ENCODE results near the gene ATP2C2.

The ATP2C2 gene

DNA sequence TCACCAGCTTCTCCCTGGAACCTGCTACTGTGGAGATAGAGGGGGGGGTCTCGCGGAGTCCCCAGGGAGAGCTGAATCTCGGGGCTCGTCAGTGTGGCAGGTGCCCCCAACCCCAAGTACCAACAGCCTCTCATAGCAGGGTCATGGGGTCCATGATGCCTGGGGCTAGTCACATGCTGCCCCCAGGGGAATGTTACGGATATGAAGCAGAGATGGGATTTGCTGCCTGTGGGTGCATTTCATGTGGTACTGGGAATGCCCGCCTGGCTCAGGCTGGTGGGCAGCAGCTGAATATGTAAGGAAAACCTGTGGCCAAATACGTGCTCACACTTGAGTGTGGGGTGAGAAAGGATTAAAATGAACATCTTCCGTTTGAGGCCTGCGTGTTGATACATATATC lies 86.7 kb downstream of the ATP2C2 start:
- Histone ChIP-seq H3K9me3 (ENCODE audit: control insufficient read depth, low read length) (no peaks in the 10 kb centered on the region), H3K4me1 (ENCODE audit: control insufficient read depth, insufficient read depth, low read length, poor library complexity, severe bottlenecking) (no peaks in the 10 kb centered on the region), H3K4me3 (ENCODE audit: extremely low read depth, insufficient read depth, low read length, poor library complexity, severe bottlenecking) (no peak overlapping the region), H3K36me3 (ENCODE audit: control insufficient read depth, insufficient read depth, low read length) (no peaks in the 10 kb centered on the region), H3K27ac (ENCODE audit: low read depth, low read length, severe bottlenecking) (no peak overlapping the region)
- WGBS, 2 experiments (ENCODE audit: insufficient coverage in 2 of 2), result 93 to 94% methylated on average over 5 to 6 of the region's 9 CpGs

DNA sequence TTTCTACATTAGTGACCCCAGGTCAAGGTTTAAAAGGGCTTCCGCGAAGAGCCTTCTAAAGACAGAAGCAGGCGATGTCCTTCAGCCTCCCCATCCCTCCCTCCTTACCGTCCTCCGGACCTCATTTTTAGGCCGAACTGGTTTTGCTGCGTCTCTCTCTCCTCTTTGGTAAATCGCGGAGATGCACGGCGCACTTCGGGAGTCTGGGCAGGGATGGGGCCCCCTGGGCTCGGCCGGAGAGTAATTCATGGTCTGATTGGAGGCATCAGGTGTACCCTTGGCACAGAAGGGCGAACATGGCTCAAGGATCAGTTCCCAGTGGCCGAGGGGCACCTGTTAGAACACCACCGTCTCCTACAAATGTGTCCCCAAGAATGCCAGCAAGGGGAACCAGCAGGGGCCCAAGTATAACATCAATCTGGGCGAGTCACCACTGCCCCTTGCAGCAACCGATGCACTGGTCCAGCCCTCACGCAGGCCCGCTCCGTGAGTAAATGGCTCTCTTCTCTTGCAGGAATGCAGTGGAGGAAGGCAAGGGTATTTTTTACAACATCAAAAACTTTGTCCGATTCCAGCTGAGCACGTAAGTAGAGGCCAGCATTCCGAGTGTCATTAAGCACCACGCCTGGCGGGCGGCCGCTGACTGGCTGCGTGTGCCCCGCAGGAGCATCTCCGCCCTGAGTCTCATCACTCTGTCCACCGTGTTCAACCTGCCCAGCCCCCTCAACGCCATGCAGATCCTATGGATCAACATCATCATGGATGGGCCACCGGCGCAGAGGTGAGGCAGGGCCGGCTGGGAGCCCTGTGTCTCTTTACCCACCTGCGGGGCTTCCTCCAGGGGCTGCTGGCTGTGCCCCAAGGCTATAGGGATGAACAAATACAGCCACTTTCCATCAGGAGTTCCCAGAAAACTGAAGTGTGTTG lies 90.5 kb downstream of the ATP2C2 start:
- Histone ChIP-seq H3K36me3 (ENCODE audit: control insufficient read depth, insufficient read depth, low read length) (peaks cover 13% of the 10 kb centered on the region), H3K4me1 (ENCODE audit: control insufficient read depth, insufficient read depth, low read length, poor library complexity, severe bottlenecking) (no peaks in the 10 kb centered on the region), H3K4me3 (ENCODE audit: extremely low read depth, insufficient read depth, low read length, poor library complexity, severe bottlenecking) (no peak overlapping the region), H3K9me3 (ENCODE audit: control insufficient read depth, low read length) (no peaks in the 10 kb centered on the region), H3K27ac (ENCODE audit: low read depth, low read length, severe bottlenecking) (no peak overlapping the region)
- WGBS, 2 experiments (ENCODE audit: insufficient coverage in 2 of 2), result 95% methylated on average over 30 to 33 of the region's 38 CpGs

DNA sequence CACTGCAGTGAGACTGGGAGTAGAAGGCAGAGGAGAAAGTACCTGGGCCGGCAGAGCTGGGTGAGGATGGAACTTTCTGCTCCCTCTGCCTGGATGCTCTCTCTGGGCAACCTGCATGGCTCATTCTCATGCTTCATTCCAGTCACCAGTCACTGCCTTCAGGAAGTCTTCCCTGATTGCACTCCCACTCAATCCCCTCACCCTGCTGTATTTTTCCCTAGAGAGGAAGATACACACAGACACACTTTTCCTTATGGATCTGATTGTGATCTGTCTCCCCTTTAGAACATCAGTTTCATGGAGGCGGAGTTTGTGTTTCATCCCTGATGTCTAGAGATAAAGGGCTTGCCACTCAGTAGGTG lies 91.2 kb downstream of the ATP2C2 start:
- H3K9me3 ChIP-seq (ENCODE audit: control insufficient read depth, low read length), result no peaks in the 10 kb centered on the region
- peaks cover 16% of the 10 kb centered on the region for H3K36me3 ChIP-seq (ENCODE audit: control insufficient read depth, insufficient read depth, low read length)
- no peaks in the 10 kb centered on the region for H3K4me1 ChIP-seq (ENCODE audit: control insufficient read depth, insufficient read depth, low read length, poor library complexity, severe bottlenecking)
- no peak overlapping the region for H3K4me3 ChIP-seq (ENCODE audit: extremely low read depth, insufficient read depth, low read length, poor library complexity, severe bottlenecking)
- no peak overlapping the region for H3K27ac ChIP-seq (ENCODE audit: low read depth, low read length, severe bottlenecking)
- WGBS, 2 experiments (ENCODE audit: insufficient coverage in 2 of 2), result 86 to 100% methylated on average over 2 of the region's 2 CpGs

DNA sequence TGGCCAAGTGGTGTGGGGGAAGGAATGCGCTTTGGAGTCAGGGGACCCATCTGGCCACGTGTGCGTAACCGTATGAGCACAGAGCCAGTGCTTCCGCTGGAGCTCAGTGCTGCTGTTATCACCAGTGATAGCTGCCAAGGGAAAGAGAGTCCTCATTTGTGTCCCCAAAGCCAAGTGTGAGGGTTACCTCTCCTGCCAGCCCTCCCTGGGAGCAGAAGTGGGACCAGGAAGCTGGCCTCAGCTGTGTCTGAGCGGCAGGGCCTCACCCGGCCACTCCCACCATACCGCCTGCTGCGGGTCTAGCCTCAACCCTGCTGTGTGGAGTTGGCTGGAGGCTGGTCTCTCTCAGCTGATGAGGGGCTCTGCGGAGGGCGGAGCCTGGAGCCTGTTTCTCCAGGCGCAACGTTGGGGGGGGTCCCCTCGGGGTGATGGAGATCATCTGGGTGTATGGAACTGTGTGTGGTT lies 91.6 kb downstream of the ATP2C2 start:
- 84 to 91% methylated on average over 9 to 10 of the region's 14 CpGs for WGBS, 2 experiments (ENCODE audit: insufficient coverage in 2 of 2)
- Histone ChIP-seq H3K36me3 (ENCODE audit: control insufficient read depth, insufficient read depth, low read length) (peaks cover 20% of the 10 kb centered on the region), H3K4me3 (ENCODE audit: extremely low read depth, insufficient read depth, low read length, poor library complexity, severe bottlenecking) (no peak overlapping the region), H3K9me3 (ENCODE audit: control insufficient read depth, low read length) (no peaks in the 10 kb centered on the region), H3K4me1 (ENCODE audit: control insufficient read depth, insufficient read depth, low read length, poor library complexity, severe bottlenecking) (no peaks in the 10 kb centered on the region), H3K27ac (ENCODE audit: low read depth, low read length, severe bottlenecking) (no peak overlapping the region)

DNA sequence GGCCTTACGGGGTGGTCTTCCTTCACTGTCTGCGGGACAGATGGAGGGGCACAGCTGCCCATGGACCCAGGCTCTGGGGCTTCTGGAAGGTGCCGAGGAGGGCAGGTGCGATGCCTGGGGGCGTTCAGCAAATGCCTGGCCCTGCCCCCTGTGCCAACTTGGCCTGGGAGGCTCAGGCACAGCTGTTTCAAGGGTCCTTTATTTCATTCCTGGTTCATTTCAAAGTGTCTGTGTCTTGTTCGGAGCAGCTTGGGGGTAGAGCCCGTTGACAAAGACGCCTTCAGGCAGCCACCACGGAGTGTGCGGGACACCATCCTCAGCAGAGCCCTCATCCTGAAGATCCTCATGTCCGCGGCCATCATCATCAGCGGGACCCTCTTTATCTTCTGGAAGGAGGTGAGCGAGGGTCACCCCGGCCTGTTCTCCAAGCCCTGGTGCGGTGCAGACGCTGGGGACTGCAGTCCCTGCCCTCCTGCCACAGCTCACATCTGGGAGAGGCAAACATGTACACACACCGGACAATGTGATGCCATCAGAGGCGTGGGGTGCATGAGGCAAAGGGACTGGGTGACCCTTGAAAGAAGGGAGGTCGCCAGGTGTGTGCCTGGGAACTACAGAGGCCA lies 92.2 kb downstream of the ATP2C2 start:
- Histone ChIP-seq H3K9me3 (ENCODE audit: control insufficient read depth, low read length) (no peaks in the 10 kb centered on the region), H3K36me3 (ENCODE audit: control insufficient read depth, insufficient read depth, low read length) (peaks cover 20% of the 10 kb centered on the region), H3K27ac (ENCODE audit: low read depth, low read length, severe bottlenecking) (no peak overlapping the region), H3K4me1 (ENCODE audit: control insufficient read depth, insufficient read depth, low read length, poor library complexity, severe bottlenecking) (no peaks in the 10 kb centered on the region), H3K4me3 (ENCODE audit: extremely low read depth, insufficient read depth, low read length, poor library complexity, severe bottlenecking) (no peak overlapping the region)
- 88 to 89% methylated on average over 17 to 20 of the region's 20 CpGs for WGBS, 2 experiments (ENCODE audit: insufficient coverage in 2 of 2)

DNA sequence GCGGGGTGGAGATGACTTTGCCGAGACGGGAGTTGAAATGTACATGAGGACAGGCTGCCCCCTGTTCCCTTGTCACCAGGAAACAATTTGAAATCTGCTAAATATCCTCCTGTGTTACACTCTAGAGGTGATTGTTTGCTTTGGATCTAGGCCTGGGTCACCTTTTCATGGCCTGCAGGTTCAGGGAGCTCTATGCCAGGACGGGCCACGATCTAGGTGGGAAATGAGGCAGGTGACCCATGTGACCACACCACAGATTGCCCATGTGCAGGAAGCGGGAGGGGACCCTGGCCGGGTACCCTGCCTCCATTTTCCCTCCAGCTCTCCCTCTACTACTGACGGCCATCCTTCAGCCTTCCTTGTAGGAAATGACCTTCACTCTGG lies 92.7 kb downstream of the ATP2C2 start:
- H3K9me3 ChIP-seq (ENCODE audit: control insufficient read depth, low read length), result no peaks in the 10 kb centered on the region
- H3K4me3 ChIP-seq (ENCODE audit: extremely low read depth, insufficient read depth, low read length, poor library complexity, severe bottlenecking), result no peak overlapping the region
- H3K36me3 ChIP-seq (ENCODE audit: control insufficient read depth, insufficient read depth, low read length), result peaks cover 21% of the 10 kb centered on the region
- H3K27ac ChIP-seq (ENCODE audit: low read depth, low read length, severe bottlenecking), result no peak overlapping the region
- 95 to 100% methylated on average over 7 to 8 of the region's 8 CpGs for WGBS, 2 experiments (ENCODE audit: insufficient coverage in 2 of 2)
- H3K4me1 ChIP-seq (ENCODE audit: control insufficient read depth, insufficient read depth, low read length, poor library complexity, severe bottlenecking), result no peaks in the 10 kb centered on the region

DNA sequence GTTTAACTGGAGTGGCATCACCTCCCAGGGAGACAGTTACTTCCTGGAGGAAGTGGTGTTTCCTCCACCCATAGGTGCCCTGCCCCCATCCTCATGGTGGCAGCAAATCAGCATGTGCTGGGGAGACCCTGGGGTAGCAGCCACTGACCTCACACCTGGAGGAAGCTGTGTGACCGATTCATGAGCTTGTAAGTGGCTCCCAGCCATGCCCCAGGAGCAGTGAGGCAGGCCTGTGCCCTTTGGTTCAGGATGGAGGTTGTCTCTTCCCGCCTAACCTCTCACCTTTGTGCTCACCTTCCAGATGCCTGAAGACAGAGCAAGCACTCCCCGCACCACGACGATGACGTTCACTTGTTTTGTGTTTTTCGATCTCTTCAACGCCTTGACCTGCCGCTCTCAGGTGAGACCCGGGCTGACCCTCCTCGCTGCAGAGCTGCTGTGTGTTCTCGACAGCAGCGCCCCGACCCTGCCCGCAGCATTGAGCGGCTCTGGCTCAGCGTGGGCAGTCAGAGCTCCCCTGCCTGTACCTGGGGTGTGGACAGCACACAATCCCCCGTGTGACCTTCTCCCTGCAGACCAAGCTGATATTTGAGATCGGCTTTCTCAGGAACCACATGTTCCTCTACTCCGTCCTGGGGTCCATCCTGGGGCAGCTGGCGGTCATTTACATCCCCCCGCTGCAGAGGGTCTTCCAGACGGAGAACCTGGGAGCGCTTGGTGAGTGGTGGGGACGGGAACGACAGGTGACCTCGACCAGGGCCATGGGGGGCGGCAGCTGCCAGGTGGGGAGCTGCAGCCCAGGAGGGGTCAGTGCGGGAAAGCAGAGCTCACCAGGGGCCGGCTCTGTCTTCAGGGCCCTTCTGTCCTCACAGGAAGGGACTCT lies 93.3 kb downstream of the ATP2C2 start:
- peaks cover 1% of the 10 kb centered on the region for H3K9me3 ChIP-seq (ENCODE audit: control insufficient read depth, low read length)
- H3K4me1 ChIP-seq (ENCODE audit: control insufficient read depth, insufficient read depth, low read length, poor library complexity, severe bottlenecking), result no peaks in the 10 kb centered on the region
- WGBS, 2 experiments (ENCODE audit: insufficient coverage in 2 of 2), result 91 to 93% methylated on average over 27 to 30 of the region's 30 CpGs
- peaks cover 25% of the 10 kb centered on the region for H3K36me3 ChIP-seq (ENCODE audit: control insufficient read depth, insufficient read depth, low read length)
- H3K4me3 ChIP-seq (ENCODE audit: extremely low read depth, insufficient read depth, low read length, poor library complexity, severe bottlenecking), result no peak overlapping the region
- no peak overlapping the region for H3K27ac ChIP-seq (ENCODE audit: low read depth, low read length, severe bottlenecking)

DNA sequence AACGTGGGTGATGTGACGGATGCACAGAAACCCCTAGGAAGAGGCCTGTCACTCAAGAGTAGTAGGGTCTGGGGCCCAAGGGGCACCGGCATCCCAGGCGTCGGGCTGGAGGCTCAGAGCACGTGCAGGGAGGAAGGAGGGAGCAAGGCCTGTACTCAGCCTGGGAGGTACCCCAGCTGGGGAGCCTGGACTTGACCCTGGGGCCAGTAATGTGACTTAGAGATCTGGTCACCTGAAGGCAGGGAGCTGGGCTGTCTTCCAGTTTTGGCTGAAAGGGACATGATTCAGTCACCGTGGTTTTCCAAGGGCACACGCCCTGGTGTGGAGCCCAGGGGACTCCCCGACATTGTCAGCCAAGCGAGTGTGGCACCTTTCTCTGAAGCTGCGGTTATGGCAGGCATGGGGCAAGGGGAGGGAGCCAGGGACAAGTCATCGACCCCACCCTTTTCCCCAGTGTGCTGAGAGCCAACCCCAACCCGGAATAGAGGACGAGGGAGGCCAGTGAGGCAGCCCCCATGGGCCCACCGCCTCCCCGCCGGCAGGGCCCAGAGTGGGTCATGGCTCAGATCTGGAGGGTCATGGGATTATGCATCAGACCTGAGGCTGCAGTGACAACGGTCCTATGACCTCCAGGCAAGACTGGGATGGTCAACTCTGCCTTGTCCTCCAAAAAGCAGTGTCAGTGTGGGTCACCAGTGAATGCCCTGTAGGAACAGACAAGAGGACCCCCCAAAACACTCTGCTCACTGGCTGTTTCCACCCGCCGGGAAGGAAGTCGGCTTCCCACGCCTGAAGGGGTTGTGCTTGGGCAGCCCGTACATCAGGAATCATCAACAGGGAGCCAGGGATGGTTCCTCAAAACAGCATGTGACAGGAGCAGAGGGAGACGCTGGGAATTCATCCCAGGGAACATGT lies 94.2 kb downstream of the ATP2C2 start:
- Histone ChIP-seq H3K9me3 (ENCODE audit: control insufficient read depth, low read length) (peaks cover 9% of the 10 kb centered on the region), H3K27ac (ENCODE audit: low read depth, low read length, severe bottlenecking) (no peak overlapping the region), H3K4me1 (ENCODE audit: control insufficient read depth, insufficient read depth, low read length, poor library complexity, severe bottlenecking) (no peaks in the 10 kb centered on the region), H3K36me3 (ENCODE audit: control insufficient read depth, insufficient read depth, low read length) (peaks cover 31% of the 10 kb centered on the region), H3K4me3 (ENCODE audit: extremely low read depth, insufficient read depth, low read length, poor library complexity, severe bottlenecking) (no peak overlapping the region)
- WGBS, 2 experiments (ENCODE audit: insufficient coverage in 2 of 2), result 90 to 96% methylated on average over 24 of the region's 24 CpGs

DNA sequence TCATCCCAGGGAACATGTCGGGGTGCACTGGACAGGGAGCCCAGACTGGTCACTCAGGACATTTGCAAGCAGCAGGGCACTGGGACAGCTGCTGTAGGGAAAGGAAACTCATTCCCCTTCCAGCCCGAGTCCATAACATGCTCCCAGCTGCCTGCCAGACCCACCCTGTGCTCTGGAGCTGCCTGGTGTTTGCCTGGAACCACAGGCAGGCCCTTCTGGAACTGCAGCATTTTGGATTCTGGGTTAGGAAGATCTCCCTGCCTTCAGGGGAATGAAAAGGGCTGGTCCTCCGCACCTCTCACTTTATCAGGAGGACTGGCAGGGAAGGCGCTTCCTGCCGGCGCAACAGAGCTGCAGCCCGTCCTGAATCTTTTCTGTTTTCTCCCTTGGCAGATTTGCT lies 94.9 kb downstream of the ATP2C2 start:
- 81 to 82% methylated on average over 6 to 7 of the region's 7 CpGs for WGBS, 2 experiments (ENCODE audit: insufficient coverage in 2 of 2)
- Histone ChIP-seq H3K36me3 (ENCODE audit: control insufficient read depth, insufficient read depth, low read length) (peaks cover 38% of the 10 kb centered on the region), H3K4me3 (ENCODE audit: extremely low read depth, insufficient read depth, low read length, poor library complexity, severe bottlenecking) (no peak overlapping the region), H3K27ac (ENCODE audit: low read depth, low read length, severe bottlenecking) (no peak overlapping the region), H3K9me3 (ENCODE audit: control insufficient read depth, low read length) (peaks cover 15% of the 10 kb centered on the region), H3K4me1 (ENCODE audit: control insufficient read depth, insufficient read depth, low read length, poor library complexity, severe bottlenecking) (no peaks in the 10 kb centered on the region)

DNA sequence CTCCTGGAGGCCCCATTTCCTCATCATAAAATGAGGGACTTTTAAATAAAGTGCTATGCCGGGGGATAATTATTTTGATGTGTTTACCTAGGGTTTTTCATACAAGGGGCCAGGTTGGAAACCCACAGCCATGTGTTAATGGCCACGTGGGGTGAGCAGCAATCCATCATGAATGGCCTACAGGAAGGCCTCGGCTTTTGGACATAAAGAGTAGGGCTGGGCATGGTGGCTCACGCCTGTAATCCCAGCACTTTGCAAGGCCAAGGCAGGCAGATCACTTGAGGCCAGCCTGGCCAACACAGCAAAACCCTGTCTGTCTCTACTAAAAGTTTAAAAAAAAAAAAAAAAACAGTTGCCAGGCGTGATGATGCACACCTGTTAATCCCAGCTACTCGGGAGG lies 95.8 kb downstream of the ATP2C2 start:
- H3K9me3 ChIP-seq (ENCODE audit: control insufficient read depth, low read length), result peaks cover 15% of the 10 kb centered on the region
- peaks cover 44% of the 10 kb centered on the region for H3K36me3 ChIP-seq (ENCODE audit: control insufficient read depth, insufficient read depth, low read length)
- no peaks in the 10 kb centered on the region for H3K4me1 ChIP-seq (ENCODE audit: control insufficient read depth, insufficient read depth, low read length, poor library complexity, severe bottlenecking)
- no peak overlapping the region for H3K27ac ChIP-seq (ENCODE audit: low read depth, low read length, severe bottlenecking)
- H3K4me3 ChIP-seq (ENCODE audit: extremely low read depth, insufficient read depth, low read length, poor library complexity, severe bottlenecking), result no peak overlapping the region
- WGBS, 2 experiments (ENCODE audit: insufficient coverage in 2 of 2), result 94 to 99% methylated on average over 6 of the region's 6 CpGs
